Epithelial cell of esophagus (primary cell): ENCODE data around the gene G6PD.
"Not testable (repeated sequence)": the region's sequence is repeated elsewhere in the genome, so short reads cannot be mapped to it uniquely, and the experiment has no call there.

Source experiments
- DNase-seq: peaks from one replicate; pipeline ENCODE4 v3.0.0; 2010; ENCODE audit warnings: low read depth
- H3K4me3 ChIP-seq: 2 replicates; pipeline ENCODE4 v1.5.1; 2011; ENCODE audit warnings: mild to moderate bottlenecking, low read length, control low read depth
- CTCF ChIP-seq: IDR thresholded peaks from 2 replicates; pipeline ENCODE4 v1.5.1; 2011; ENCODE audit warnings: low read depth, mild to moderate bottlenecking, low read length, control low read depth, inconsistent platforms; ENCODE audit not compliant: insufficient read depth; ENCODE audit errors: missing control alignments

G6PD gene

GRCh38 chrX:154506483-154507332 lies 39.9 kb downstream of the G6PD start:
- TF ChIP-seq CTCF: no peak

GRCh38 chrX:154505734-154506133 lies 40.9 kb downstream of the G6PD start:
- H3K4me3 ChIP-seq: no peak overlapping the region
- no peak for TF ChIP-seq CTCF
- DNase-seq: peak; percentile 66

More at GRCh38 chrX:154506483-154507332, 39.9 kb downstream of the G6PD start:
- H3K4me3 ChIP-seq: no peak overlapping the region
- no peak for DNase-seq

GRCh38 chrX:154502989-154503388 lies 43.7 kb downstream of the G6PD start:
- no peak for TF ChIP-seq CTCF
- no peak for DNase-seq

GRCh38 chrX:154502098-154502497 lies 44.5 kb downstream of the G6PD start:
- H3K4me3 ChIP-seq: no peak overlapping the region
- no peak for TF ChIP-seq CTCF
- DNase-seq: no peak

More at GRCh38 chrX:154502989-154503388, 43.7 kb downstream of the G6PD start:
- no peak overlapping the region for H3K4me3 ChIP-seq

GRCh38 chrX:154501423-154501822 lies 45.2 kb downstream of the G6PD start:
- not testable (repeated sequence) for H3K4me3 ChIP-seq, DNase-seq

- not testable (repeated sequence) for DNase-seq, H3K4me3 ChIP-seq
Observed at GRCh38 chrX:154496591-154497137, 50.0 kb downstream of the G6PD start.

- no peak overlapping the region for H3K4me3 ChIP-seq
- DNase-seq: no peak
- TF ChIP-seq CTCF: no peak
Observed at GRCh38 chrX:154495472-154495922, 51.1 kb downstream of the G6PD start.

GRCh38 chrX:154494715-154495114 lies 51.9 kb downstream of the G6PD start:
- no peak overlapping the region for H3K4me3 ChIP-seq
- DNase-seq: no peak
- no peak for TF ChIP-seq CTCF
